ENCODE measurements around the gene YPEL2. TPM values are rescaled to one million over a fixed set of nuclear protein-coding genes. Genes with fewer than 3 reads are reported as not detected.

The YPEL2 gene
- total and polyA plus RNA-seq, 2 donors (not counting 3 experiments of a cell fraction or from before 2014, with no cell fraction given), result 36.5 to 66.8 TPM

DNA sequence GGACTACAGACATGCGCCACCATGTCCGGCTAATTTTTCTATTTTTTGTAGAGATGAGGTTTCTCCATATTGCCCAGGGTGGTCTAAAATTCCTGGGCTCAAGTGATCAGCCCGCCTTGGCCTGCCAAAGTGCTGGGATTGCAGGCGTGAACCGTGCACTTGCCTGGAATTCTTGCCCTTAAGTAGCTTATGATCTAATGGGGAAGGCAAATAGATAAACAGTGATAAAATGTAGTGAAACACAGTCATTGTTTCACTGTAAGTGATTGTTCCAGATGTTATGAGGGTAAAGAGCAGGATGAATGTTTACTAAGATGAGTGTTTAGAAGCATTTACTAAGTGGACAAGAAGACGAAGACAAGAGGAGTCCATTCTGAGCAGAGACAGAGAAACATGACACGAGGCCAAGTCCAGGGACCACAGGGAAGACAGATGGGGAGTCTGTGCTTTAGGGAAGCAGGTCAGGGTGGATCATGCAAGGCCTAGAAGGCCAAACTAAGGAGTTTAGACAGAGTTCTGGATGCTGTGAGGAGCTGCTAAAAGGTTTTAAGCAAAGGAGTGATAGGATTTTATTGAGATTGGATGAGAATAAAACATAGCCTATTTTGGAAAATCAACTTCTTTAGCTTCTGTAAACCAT is 36.9 kb downstream of the YPEL2 start:
- Histone ChIP-seq H2AFZ (ENCODE audit: low read depth, low read length) (no peak overlapping the region), H4K20me1 (replicated peaks; ENCODE audit: control insufficient read depth, extremely low read depth, insufficient read depth, low read length) (no peaks in the 10 kb centered on the region), H3K4me2 (ENCODE audit: insufficient read depth, low read length) (no peak overlapping the region), H3K9me3 (replicated peaks; ENCODE audit: control insufficient read depth, insufficient read depth, low read length) (no peaks in the 10 kb centered on the region), H3K79me2 (ENCODE audit: control insufficient read depth, insufficient read depth, low read length) (peaks cover 31% of the 10 kb centered on the region), H3K4me3 (replicated peaks in 1 of 3; ENCODE audit: insufficient read depth in 1 of 3, low read depth in 1 of 3, low read length in 3 of 3) (no peak overlapping the region), H3K27me3 (ENCODE audit: control insufficient read depth in 2 of 2, insufficient read depth in 2 of 2, low read length in 2 of 2) (no peaks in the 10 kb centered on the region), H3K4me1 (ENCODE audit: control insufficient read depth, extremely low read depth, insufficient read depth, low read length) (peaks cover 52% of the 10 kb centered on the region), H3K9me1 (replicated peaks; ENCODE audit: control insufficient read depth, extremely low read depth, insufficient read depth, low read length) (no peaks in the 10 kb centered on the region), H3K27ac (ENCODE audit: insufficient read depth, low read depth, low read length) (no peak overlapping the region), H3K9ac (replicated peaks; ENCODE audit: extremely low read depth, insufficient read depth, low read length) (no peak overlapping the region), H3K36me3 (ENCODE audit: control insufficient read depth in 2 of 2, extremely low read depth in 1 of 2, insufficient read depth in 2 of 2, low read length in 2 of 2) (peaks cover 5 to 10% of the 10 kb centered on the region in 2 experiments)
- POLR2A ChIA-PET, result no interaction called here
- dilution Hi-C loops (cut with MboI; ENCODE audit: extremely low pct_ligation_motif_present, low sequenced_read_pairs) (no loop called here), intact Hi-C loops (cut with micrococcal nuclease) (no loop called here)
- DNase-seq (ENCODE audit: low read depth, low spot score), result no peak
- BruUV-seq (replicated peaks), result no TSS peak
- TF ChIP-seq POLR2A (IDR thresholded peaks at IDR 0.05; ENCODE audit: low read depth, low read length) (no peak), MYC (IDR thresholded peaks at IDR 0.05; ENCODE audit: low read depth, low read length) (no peak), FOS (IDR thresholded peaks at IDR 0.05; ENCODE audit: borderline replicate concordance, insufficient read depth, low read length) (no peak), GATA2 (IDR thresholded peaks at IDR 0.05; ENCODE audit: insufficient read depth, insufficient read length, low read depth, low read length) (no peak), JUN (IDR thresholded peaks at IDR 0.05; ENCODE audit: borderline replicate concordance, insufficient read depth, insufficient read length, low read depth) (no peak), EZH2 (IDR thresholded peaks at IDR 0.05; ENCODE audit: borderline replicate concordance, low read depth, low read length, severe bottlenecking) (no peak)
- TF ChIP-seq, protein P1, sequence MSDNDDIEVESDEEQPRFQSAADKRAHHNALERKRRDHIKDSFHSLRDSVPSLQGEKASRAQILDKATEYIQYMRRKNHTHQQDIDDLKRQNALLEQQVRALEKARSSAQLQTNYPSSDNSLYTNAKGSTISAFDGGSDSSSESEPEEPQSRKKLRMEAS (IDR thresholded peaks at IDR 0.05; ENCODE audit: insufficient read depth, insufficient read length), result no peak
- TF ChIP-seq, protein P2, sequence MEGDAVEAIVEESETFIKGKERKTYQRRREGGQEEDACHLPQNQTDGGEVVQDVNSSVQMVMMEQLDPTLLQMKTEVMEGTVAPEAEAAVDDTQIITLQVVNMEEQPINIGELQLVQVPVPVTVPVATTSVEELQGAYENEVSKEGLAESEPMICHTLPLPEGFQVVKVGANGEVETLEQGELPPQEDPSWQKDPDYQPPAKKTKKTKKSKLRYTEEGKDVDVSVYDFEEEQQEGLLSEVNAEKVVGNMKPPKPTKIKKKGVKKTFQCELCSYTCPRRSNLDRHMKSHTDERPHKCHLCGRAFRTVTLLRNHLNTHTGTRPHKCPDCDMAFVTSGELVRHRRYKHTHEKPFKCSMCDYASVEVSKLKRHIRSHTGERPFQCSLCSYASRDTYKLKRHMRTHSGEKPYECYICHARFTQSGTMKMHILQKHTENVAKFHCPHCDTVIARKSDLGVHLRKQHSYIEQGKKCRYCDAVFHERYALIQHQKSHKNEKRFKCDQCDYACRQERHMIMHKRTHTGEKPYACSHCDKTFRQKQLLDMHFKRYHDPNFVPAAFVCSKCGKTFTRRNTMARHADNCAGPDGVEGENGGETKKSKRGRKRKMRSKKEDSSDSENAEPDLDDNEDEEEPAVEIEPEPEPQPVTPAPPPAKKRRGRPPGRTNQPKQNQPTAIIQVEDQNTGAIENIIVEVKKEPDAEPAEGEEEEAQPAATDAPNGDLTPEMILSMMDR (IDR thresholded peaks at IDR 0.05; ENCODE audit: extremely low read depth in 1 of 2, insufficient read depth in 1 of 2, low read depth in 1 of 2, low read length in 2 of 2), result no peak
- CTCF ChIA-PET, result interaction anchor here (1.1 kb wide), 1 partner anchor 36 kb away, joined by 3 read pairs; no protein-coding TSS in a partner anchor
- no peak for FAIRE-seq
